ENCODE data around the gene TANC1.

TANC1 gene

GRCh38 chr2:159196393-159196925, 228.0 kb downstream of the TANC1 start:
- no peak for DNase-seq (ENCODE audit: low spot score)

GRCh38 chr2:159199236-159199635, 230.8 kb downstream of the TANC1 start:
- DNase-seq (ENCODE audit: low spot score) = no peak

- no peak for DNase-seq (ENCODE audit: low spot score)
These were observed 231.5 kb downstream of the TANC1 start for GRCh38 chr2:159199761-159200465.

GRCh38 chr2:159200498-159200897, 232.1 kb downstream of the TANC1 start:
- DNase-seq (ENCODE audit: low spot score) = no peak

GRCh38 chr2:159201360-159202063, 233.1 kb downstream of the TANC1 start:
- DNase-seq (ENCODE audit: low spot score) = peak; percentile 33

- DNase-seq (ENCODE audit: low spot score) = no peak
These were observed 234.2 kb downstream of the TANC1 start for GRCh38 chr2:159202568-159203071.

GRCh38 chr2:159204381-159205144, 236.1 kb downstream of the TANC1 start:
- DNase-seq (ENCODE audit: low spot score) = no peak

GRCh38 chr2:159206736-159207380, 238.4 kb downstream of the TANC1 start:
- DNase-seq (ENCODE audit: low spot score) = no peak

GRCh38 chr2:159208438-159208837, 240.0 kb downstream of the TANC1 start:
- DNase-seq (ENCODE audit: low spot score) = no peak

GRCh38 chr2:159209341-159210306, 241.2 kb downstream of the TANC1 start:
- peak; percentile 45 for DNase-seq (ENCODE audit: low spot score)

GRCh38 chr2:159211447-159212396, 243.3 kb downstream of the TANC1 start:
- no peak for DNase-seq (ENCODE audit: low spot score)

- no peak for DNase-seq (ENCODE audit: low spot score)
These were observed 244.9 kb downstream of the TANC1 start for GRCh38 chr2:159213296-159213695.

GRCh38 chr2:159214325-159214865, 246.0 kb downstream of the TANC1 start:
- no peak for DNase-seq (ENCODE audit: low spot score)

- DNase-seq (ENCODE audit: low spot score) = no peak
These were observed 246.7 kb downstream of the TANC1 start for GRCh38 chr2:159215116-159215515.

- DNase-seq (ENCODE audit: low spot score) = no peak
These were observed 249.2 kb downstream of the TANC1 start for GRCh38 chr2:159217676-159218075.

GRCh38 chr2:159218389-159218788, 249.9 kb downstream of the TANC1 start:
- DNase-seq (ENCODE audit: low spot score) = no peak

- DNase-seq (ENCODE audit: low spot score) = no peak
These were observed 251.1 kb downstream of the TANC1 start for GRCh38 chr2:159219394-159219998.

GRCh38 chr2:159224061-159224813, 255.8 kb downstream of the TANC1 start:
- DNase-seq (ENCODE audit: low spot score) = no peak
